Endothelial cell (in vitro differentiated cells): Measurements from ENCODE around the gene C6orf136. TPM values are rescaled to one million over a fixed set of nuclear protein-coding genes. Genes with fewer than 3 reads are reported as not detected.

Experiments
- DNase-seq: peaks from one replicate; pipeline ENCODE4 v3.0.0; 2021; ENCODE audit warnings: low spot score
- H3K27ac Mint-ChIP-seq: one replicate; pipeline ENCODE4 v1.8.0; 2021; ENCODE audit warnings: mixed read lengths, inconsistent platforms; ENCODE audit not compliant: unreplicated experiment
- H3K27me3 Mint-ChIP-seq: one replicate; pipeline ENCODE4 v1.8.0; 2021; ENCODE audit warnings: mild to moderate bottlenecking, moderate library complexity, mixed read lengths, inconsistent platforms; ENCODE audit not compliant: unreplicated experiment
- H3K36me3 Mint-ChIP-seq: one replicate; pipeline ENCODE4 v1.8.0; 2021; ENCODE audit warnings: mild to moderate bottlenecking, low read depth, mixed read lengths, inconsistent platforms; ENCODE audit not compliant: unreplicated experiment
- H3K4me1 Mint-ChIP-seq: one replicate; pipeline ENCODE4 v1.8.0; 2021; ENCODE audit warnings: mild to moderate bottlenecking, mixed read lengths, inconsistent platforms; ENCODE audit not compliant: unreplicated experiment
- H3K4me3 Mint-ChIP-seq: one replicate; pipeline ENCODE4 v1.8.0; 2021; ENCODE audit warnings: mild to moderate bottlenecking, mixed read lengths, inconsistent platforms; ENCODE audit not compliant: unreplicated experiment
- H3K9me3 Mint-ChIP-seq: one replicate; pipeline ENCODE4 v1.8.0; 2021; ENCODE audit warnings: mixed read lengths, inconsistent platforms; ENCODE audit not compliant: unreplicated experiment
- total RNA-seq: library from RNA; stranded (reverse); fragmentation: NEBNext Ultra II Directional; extraction: Animal tissue kit (Norgen Biotek cat#: 25700); gene quantifications from one replicate; pipeline ENCODE4 v1.2.1, GENCODE V29; 2021; ENCODE audit not compliant: unreplicated experiment
- TF ChIP-seq, protein P1 (sequence below): fragments of 200-600 bp; sonication (generic); IDR thresholded peaks from one replicate; pipeline ENCODE4 v1.5.0; 2021; ENCODE audit warnings: antibody characterized with exemption; ENCODE audit not compliant: unreplicated experiment

C6orf136 gene
- total RNA-seq, 1 donor from 2014 or later = 15.1 TPM

DNA sequence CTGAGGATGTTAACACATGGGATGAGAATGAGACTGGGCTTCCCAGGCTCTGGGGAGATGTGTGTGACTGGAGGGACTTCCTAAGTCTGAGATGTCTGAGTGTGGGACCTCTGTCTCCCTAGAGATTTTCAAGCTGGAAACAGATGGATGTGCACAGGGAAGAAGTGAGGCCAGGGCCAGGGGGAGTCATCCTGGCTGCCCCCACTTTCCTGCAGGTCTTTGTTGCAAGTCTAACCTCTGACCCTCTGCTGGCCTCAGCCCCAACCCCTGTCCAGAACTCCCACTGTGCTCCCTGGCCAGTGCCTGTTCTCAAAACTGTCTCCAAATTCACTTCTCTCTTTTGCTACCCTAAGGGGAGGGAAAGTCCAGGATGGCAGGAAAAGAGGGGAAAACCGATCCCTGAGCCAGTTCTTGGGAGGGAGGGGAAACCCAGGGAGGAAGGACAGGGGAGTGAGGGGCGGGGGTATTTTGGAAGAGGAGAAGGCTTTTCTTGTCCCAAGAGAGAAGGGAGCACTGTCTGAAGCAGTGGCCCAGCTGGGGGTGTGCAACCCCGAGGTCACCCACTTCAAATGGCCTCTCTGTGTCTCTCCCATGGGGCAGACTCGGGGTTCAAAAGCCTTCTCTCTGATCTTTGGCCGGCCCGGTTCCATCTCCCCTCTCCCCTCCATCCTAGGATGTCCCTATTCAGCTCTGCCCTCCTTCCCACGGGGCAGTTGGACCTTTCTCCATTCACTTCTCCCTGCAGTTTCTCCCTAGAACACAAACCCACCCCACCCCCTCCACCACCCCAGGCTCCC lies 36.4 kb downstream of the C6orf136 start:
- Mint-ChIP-seq H3K9me3 (no peaks in the 10 kb centered on the region), H3K27ac (peak overlapping the region; percentile 99), H3K4me1 (peaks cover 61% of the 10 kb centered on the region), H3K4me3 (peak overlapping the region; percentile 100), H3K27me3 (peaks cover 29% of the 10 kb centered on the region), H3K36me3 (peaks cover 43% of the 10 kb centered on the region)
- DNase-seq = no peak
- TF ChIP-seq, protein P1, sequence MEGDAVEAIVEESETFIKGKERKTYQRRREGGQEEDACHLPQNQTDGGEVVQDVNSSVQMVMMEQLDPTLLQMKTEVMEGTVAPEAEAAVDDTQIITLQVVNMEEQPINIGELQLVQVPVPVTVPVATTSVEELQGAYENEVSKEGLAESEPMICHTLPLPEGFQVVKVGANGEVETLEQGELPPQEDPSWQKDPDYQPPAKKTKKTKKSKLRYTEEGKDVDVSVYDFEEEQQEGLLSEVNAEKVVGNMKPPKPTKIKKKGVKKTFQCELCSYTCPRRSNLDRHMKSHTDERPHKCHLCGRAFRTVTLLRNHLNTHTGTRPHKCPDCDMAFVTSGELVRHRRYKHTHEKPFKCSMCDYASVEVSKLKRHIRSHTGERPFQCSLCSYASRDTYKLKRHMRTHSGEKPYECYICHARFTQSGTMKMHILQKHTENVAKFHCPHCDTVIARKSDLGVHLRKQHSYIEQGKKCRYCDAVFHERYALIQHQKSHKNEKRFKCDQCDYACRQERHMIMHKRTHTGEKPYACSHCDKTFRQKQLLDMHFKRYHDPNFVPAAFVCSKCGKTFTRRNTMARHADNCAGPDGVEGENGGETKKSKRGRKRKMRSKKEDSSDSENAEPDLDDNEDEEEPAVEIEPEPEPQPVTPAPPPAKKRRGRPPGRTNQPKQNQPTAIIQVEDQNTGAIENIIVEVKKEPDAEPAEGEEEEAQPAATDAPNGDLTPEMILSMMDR = no peak

DNA sequence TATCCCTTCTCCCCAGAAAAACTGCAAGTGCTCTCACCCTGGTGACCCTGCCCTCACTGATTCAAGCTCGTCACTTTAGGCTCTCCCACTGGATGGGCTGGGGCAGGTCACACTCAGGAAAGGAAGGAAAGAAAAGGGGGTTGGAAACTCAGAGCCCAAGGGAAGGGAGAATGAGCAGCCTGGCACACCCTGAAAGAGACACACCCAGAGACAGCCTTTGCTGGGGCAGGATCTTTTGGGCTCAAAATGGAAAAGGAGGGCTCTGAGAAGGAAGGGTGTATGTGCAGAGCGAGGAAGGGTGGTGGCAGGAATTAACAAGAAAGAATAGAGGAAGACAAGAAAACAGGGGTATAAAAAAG lies 37.0 kb downstream of the C6orf136 start:
- peak overlapping the region; percentile 100 for H3K4me3 Mint-ChIP-seq
- DNase-seq = no peak
- peaks cover 28% of the 10 kb centered on the region for H3K27me3 Mint-ChIP-seq
- H3K27ac Mint-ChIP-seq = peak overlapping the region; percentile 99
- H3K4me1 Mint-ChIP-seq = peaks cover 60% of the 10 kb centered on the region
- H3K9me3 Mint-ChIP-seq = no peaks in the 10 kb centered on the region
- TF ChIP-seq, protein P1 = no peak
- peaks cover 44% of the 10 kb centered on the region for H3K36me3 Mint-ChIP-seq

DNA sequence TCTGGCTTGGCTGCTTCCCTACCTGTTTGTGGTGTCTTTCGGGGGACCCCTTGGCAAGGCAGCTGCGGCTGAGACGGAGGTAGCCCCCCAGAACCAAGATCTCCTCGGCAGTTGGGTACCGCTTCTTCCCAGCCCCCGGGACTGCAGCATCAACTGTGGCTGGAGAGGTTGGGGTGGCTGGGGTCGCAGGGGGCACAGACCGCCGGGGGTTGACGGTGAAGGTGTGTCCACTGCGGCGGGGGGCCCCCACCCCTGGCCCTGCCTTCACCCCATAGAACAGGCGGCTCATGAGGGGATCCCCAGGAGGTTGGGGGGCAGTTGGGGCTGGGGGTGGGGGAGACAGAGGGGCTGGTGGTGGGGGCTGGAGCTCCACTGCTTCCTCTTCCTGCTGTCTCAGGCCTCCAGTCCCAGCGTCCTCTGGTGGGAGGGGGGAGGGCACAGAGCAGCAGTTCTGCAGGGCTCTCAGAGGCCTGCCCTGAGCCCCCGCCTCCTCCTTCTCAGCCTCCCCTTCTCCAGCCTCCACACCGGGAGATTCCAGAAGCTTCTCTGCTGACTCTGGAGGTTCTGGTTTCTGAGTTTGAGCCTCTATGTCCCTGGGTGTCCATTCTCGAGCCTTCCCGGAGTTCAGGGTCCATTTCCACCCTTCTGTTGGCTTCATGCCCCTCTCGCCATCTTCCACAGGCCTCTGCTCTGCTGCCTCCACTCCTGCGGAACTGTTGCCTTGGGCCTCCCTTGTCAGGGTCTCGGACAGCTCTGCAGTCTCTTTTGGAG lies 37.6 kb downstream of the C6orf136 start:
- TF ChIP-seq, protein P1 = no peak
- Mint-ChIP-seq H3K27me3 (peaks cover 28% of the 10 kb centered on the region), H3K27ac (peak overlapping the region; percentile 99), H3K9me3 (no peaks in the 10 kb centered on the region), H3K36me3 (peaks cover 44% of the 10 kb centered on the region), H3K4me3 (peak overlapping the region; percentile 100), H3K4me1 (peaks cover 58% of the 10 kb centered on the region)
- peak; percentile 48 for DNase-seq

DNA sequence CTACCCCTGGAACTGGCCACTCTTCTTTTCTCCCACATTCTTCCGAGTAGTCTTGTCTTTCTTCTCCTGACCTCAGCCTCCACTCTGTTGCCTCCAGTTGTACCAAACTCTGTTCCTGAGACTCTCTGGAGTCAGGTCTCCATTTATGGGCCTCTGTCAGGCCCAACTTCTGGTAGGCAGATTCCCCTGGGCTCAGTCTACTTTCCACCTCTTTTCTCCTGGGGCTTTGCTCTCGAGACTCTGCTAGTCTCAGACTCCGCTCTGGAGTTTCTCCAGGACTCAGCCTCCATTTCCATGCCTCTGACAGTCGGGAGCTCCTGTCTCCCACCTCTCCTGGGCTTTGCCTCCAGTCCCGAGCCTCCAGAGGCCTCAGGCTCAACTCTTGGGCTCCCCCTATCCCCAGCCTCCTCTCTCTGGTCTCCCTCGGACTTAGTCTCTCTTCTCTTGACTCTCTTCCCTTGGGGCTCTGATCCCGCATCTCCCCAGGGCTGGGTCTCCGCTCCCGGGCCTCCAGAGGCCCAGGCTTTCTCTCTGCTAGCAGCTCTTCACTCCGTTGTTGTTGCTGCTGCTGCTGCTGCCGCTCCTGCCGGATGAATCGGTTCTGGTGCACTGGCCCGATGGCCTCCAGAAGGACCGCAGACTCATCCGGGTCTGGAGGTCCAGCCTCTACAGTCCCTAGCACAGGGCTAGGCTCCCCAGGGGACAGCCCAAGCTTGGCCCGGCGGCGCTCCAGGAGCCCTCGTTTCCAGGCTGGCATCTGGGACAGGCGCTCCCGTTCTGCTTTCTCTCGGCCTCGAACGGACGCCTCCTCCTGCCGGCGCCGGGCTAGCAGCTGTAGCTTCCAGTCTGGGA lies 38.5 kb downstream of the C6orf136 start:
- H3K27ac Mint-ChIP-seq = peak overlapping the region; percentile 94
- peak; percentile 29 for DNase-seq
- peak overlapping the region; percentile 99 for H3K4me3 Mint-ChIP-seq
- peaks cover 58% of the 10 kb centered on the region for H3K4me1 Mint-ChIP-seq
- H3K9me3 Mint-ChIP-seq = no peaks in the 10 kb centered on the region
- peaks cover 28% of the 10 kb centered on the region for H3K27me3 Mint-ChIP-seq
- peaks cover 44% of the 10 kb centered on the region for H3K36me3 Mint-ChIP-seq
- TF ChIP-seq, protein P1 = no peak
